ENCODE measurements around the gene CUX1.

- TF ChIP-seq YY1 (IDR thresholded peaks at IDR 0.05; ENCODE audit: insufficient read depth, insufficient read length) (no peak), ZNF274 (IDR thresholded peaks at IDR 0.05; ENCODE audit: low read depth, low read length) (no peak)
Measured at GRCh38 chr7:101940830-101941229, 123.4 kb downstream of the CUX1 start.

All from NT2/D1 (cell line).